ENCODE measurements around the gene SKA1. TPM values are rescaled to one million over a fixed set of nuclear protein-coding genes. Genes with fewer than 3 reads are reported as not detected.
A peak's percentile ranks its signal among the peaks of the same experiment; 100 is the strongest.

SKA1 gene
- total and polyA plus RNA-seq, 2 of the 13 experiments (the other 11 are each of a cell fraction or from before 2014, with no cell fraction given): 5.3 to 21.3 TPM

GRCh38 chr18:50374753-50375391 lies at the start of gene SKA1 (continued):
- no peak for TF ChIP-seq U2AF1 (optimal IDR thresholded peaks at IDR 0.05; ENCODE audit: low read depth, low read length)
- TF ChIP-seq, protein P1, sequence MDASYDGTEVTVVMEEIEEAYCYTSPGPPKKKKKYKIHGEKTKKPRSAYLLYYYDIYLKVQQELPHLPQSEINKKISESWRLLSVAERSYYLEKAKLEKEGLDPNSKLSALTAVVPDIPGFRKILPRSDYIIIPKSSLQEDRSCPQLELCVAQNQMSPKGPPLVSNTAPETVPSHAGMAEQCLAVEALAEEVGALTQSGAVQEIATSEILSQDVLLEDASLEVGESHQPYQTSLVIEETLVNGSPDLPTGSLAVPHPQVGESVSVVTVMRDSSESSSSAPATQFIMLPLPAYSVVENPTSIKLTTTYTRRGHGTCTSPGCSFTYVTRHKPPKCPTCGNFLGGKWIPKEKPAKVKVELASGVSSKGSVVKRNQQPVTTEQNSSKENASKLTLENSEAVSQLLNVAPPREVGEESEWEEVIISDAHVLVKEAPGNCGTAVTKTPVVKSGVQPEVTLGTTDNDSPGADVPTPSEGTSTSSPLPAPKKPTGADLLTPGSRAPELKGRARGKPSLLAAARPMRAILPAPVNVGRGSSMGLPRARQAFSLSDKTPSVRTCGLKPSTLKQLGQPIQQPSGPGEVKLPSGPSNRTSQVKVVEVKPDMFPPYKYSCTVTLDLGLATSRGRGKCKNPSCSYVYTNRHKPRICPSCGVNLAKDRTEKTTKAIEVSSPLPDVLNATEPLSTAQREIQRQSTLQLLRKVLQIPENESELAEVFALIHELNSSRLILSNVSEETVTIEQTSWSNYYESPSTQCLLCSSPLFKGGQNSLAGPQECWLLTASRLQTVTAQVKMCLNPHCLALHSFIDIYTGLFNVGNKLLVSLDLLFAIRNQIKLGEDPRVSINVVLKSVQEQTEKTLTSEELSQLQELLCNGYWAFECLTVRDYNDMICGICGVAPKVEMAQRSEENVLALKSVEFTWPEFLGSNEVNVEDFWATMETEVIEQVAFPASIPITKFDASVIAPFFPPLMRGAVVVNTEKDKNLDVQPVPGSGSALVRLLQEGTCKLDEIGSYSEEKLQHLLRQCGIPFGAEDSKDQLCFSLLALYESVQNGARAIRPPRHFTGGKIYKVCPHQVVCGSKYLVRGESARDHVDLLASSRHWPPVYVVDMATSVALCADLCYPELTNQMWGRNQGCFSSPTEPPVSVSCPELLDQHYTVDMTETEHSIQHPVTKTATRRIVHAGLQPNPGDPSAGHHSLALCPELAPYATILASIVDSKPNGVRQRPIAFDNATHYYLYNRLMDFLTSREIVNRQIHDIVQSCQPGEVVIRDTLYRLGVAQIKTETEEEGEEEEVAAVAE (CRISPR knock-in tag; IDR thresholded peaks at IDR 0.05; ENCODE audit: borderline replicate concordance): no peak
- TF ChIP-seq, protein P2, sequence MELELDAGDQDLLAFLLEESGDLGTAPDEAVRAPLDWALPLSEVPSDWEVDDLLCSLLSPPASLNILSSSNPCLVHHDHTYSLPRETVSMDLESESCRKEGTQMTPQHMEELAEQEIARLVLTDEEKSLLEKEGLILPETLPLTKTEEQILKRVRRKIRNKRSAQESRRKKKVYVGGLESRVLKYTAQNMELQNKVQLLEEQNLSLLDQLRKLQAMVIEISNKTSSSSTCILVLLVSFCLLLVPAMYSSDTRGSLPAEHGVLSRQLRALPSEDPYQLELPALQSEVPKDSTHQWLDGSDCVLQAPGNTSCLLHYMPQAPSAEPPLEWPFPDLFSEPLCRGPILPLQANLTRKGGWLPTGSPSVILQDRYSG (CRISPR knock-in tag; IDR thresholded peaks at IDR 0.05): no peak
- peak; percentile 90 for TF ChIP-seq NAIF1 (CRISPR knock-in tag; IDR thresholded peaks at IDR 0.05; ENCODE audit: borderline replicate concordance)
- TF ChIP-seq AFF4 (CRISPR knock-in tag; IDR thresholded peaks at IDR 0.05): no peak
- peak; percentile 74 for TF ChIP-seq HNF1B (CRISPR knock-in tag; IDR thresholded peaks at IDR 0.05)
- TF ChIP-seq REXO4 (CRISPR knock-in tag; IDR thresholded peaks at IDR 0.05; ENCODE audit: borderline replicate concordance): no peak
- peak; percentile 75 for TF ChIP-seq PHF21A (CRISPR knock-in tag; IDR thresholded peaks at IDR 0.05)
- TF ChIP-seq E2F1 (CRISPR knock-in tag; IDR thresholded peaks at IDR 0.05): peak; percentile 86
- peak; percentile 29; the same call in 1 of the 2 replicates for TF ChIP-seq ZZZ3 (CRISPR knock-in tag; IDR thresholded peaks at IDR 0.05; ENCODE audit: borderline replicate concordance)
- peak; percentile 100 for TF ChIP-seq SIN3A (IDR thresholded peaks at IDR 0.05; ENCODE audit: borderline replicate concordance, low read depth, low read length)
- no peak for TF ChIP-seq ZNF251 (CRISPR knock-in tag; IDR thresholded peaks at IDR 0.05)
- TF ChIP-seq NFATC3 (CRISPR knock-in tag; IDR thresholded peaks at IDR 0.05): 0 out of 2 replicates have a peak, but pooled peaks have one; percentile 53
- peak; percentile 37; the same call in 1 of the 2 replicates for TF ChIP-seq HES4 (CRISPR knock-in tag; IDR thresholded peaks at IDR 0.05; ENCODE audit: borderline replicate concordance)
- TF ChIP-seq ZNF510 (CRISPR knock-in tag; IDR thresholded peaks at IDR 0.05; ENCODE audit: low read depth): no peak
- TF ChIP-seq RBAK (CRISPR knock-in tag; IDR thresholded peaks at IDR 0.05): no peak
